T-helper 17 cell (primary cell): ENCODE data around the gene DAG1. TPM values are rescaled to one million over a fixed set of nuclear protein-coding genes. Genes with fewer than 3 reads are reported as not detected.
"Not testable (repeated sequence)": the region's sequence is repeated elsewhere in the genome, so short reads cannot be mapped to it uniquely, and the experiment has no call there.

ENCODE experiments used
- ATAC-seq: fragments of 150-1000 bp; cut with Tn5 transposase; 2 replicates; pipeline ENCODE4 v1.10.0; 2021; ENCODE audit warnings: mild to moderate bottlenecking, moderate library complexity
- DNase-seq, 3 donors: peaks; one replicate each; pipeline versions ENCODE4 v3.0.0 to v3.0.0-alpha.2; 2020 to 2021
- H3K9me3 ChIP-seq: one replicate; pipeline ENCODE4 v1.7.0; 2013; ENCODE audit warnings: low read length, mild to moderate bottlenecking; ENCODE audit not compliant: control insufficient read depth, poor library complexity, severe bottlenecking
- H3K27ac Mint-ChIP-seq: one replicate; pipeline ENCODE4 v1.8.0; 2022; ENCODE audit warnings: mild to moderate bottlenecking, moderate library complexity, mixed read lengths
- H3K27me3 Mint-ChIP-seq: one replicate; pipeline ENCODE4 v1.8.0; 2022; ENCODE audit warnings: mixed read lengths
- H3K36me3 Mint-ChIP-seq: one replicate; pipeline ENCODE4 v1.8.0; 2022; ENCODE audit warnings: low read depth, mixed read lengths
- H3K4me1 Mint-ChIP-seq: one replicate; pipeline ENCODE4 v1.8.0; 2022; ENCODE audit warnings: mild to moderate bottlenecking, mixed read lengths
- H3K4me3 Mint-ChIP-seq: one replicate; pipeline ENCODE4 v1.8.0; 2022; ENCODE audit warnings: mild to moderate bottlenecking, moderate library complexity, mixed read lengths
- total RNA-seq, 4 donors: library from RNA in 2 of 4; stranded (reverse) in 2 of 4; gene quantifications; one replicate each; pipeline ENCODE4 v1.2.3 and lab custom pipeline; 2022 to 2026

The DAG1 gene
- total RNA-seq, 2 donors from 2014 or later: 18.0 to 18.9 TPM

GRCh38 chr3:49489247-49489646, 19.2 kb downstream of the DAG1 start:
- no peak for DNase-seq
- H3K27ac Mint-ChIP-seq: peak overlapping the region; percentile 54

DNA sequence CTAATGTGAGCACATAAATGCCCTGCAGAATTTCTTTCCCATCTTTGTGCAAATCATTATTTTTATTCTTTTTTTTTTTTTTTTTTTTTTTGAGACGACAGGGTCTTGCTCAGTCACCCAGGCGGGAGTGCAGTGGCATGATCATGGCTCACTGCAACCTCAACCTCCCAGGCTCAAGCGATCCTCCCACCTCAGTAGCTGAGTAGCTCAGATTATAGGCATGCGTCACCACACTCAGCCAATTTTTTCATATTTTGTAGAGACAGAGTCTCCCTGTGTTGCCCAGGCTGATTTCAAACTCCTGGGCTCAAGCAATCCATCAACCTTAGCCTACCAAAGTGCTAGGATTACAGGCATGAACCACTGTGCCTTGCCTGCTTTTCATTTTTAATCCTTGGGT, 22.9 kb downstream of the DAG1 start:
- Mint-ChIP-seq H3K27me3 (no peaks in the 10 kb centered on the region), H3K27ac (no peak overlapping the region)

More at GRCh38 chr3:49489247-49489646, 19.2 kb downstream of the DAG1 start:
- H3K9me3 ChIP-seq: no peaks in the 10 kb centered on the region
- Mint-ChIP-seq H3K36me3 (no peaks in the 10 kb centered on the region), H3K4me3 (no peak overlapping the region), H3K27me3 (no peaks in the 10 kb centered on the region), H3K4me1 (peaks cover 6% of the 10 kb centered on the region)
- no peak for ATAC-seq

DNA sequence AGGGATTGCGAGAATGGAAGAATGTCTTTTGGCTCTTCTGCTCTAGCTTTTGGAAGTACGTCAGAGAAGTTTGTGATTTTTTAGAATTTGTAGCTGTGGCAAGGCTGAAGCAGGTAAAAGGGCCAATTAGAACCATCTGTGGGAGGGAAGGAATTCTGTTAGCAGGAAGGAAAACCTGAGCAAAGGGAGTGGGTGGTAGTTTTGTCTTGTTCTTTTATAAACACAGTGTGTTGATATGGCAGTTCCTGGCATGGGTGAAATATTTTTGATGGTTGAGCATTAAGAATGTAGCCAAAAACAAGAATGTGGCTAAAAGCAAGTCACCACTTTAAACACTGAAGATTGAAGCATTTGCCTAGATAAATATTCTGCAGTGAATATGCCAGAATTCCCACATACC, 23.8 kb downstream of the DAG1 start:
- ATAC-seq: no peak
- no peak overlapping the region for H3K27ac Mint-ChIP-seq
- H3K4me3 Mint-ChIP-seq: no peak overlapping the region

More for the DNA sequence above, 22.9 kb downstream of the DAG1 start:
- no peaks in the 10 kb centered on the region for H3K9me3 ChIP-seq
- DNase-seq (no peak), ATAC-seq (no peak)
- Mint-ChIP-seq H3K4me1 (peaks cover 3% of the 10 kb centered on the region), H3K36me3 (no peaks in the 10 kb centered on the region), H3K4me3 (no peak overlapping the region)

GRCh38 chr3:49495023-49495422, 25.0 kb downstream of the DAG1 start:
- DNase-seq: no peak
- H3K27me3 Mint-ChIP-seq: no peaks in the 10 kb centered on the region
- H3K4me1 Mint-ChIP-seq: peaks cover 5% of the 10 kb centered on the region
- H3K9me3 ChIP-seq: no peaks in the 10 kb centered on the region
- H3K36me3 Mint-ChIP-seq: no peaks in the 10 kb centered on the region
- H3K4me3 Mint-ChIP-seq: no peak overlapping the region
- no peak overlapping the region for H3K27ac Mint-ChIP-seq
- ATAC-seq: no peak

More for the DNA sequence above, 23.8 kb downstream of the DAG1 start:
- DNase-seq: no peak
- H3K9me3 ChIP-seq: no peaks in the 10 kb centered on the region
- Mint-ChIP-seq H3K4me1 (peaks cover 5% of the 10 kb centered on the region), H3K27me3 (no peaks in the 10 kb centered on the region), H3K36me3 (no peaks in the 10 kb centered on the region)

DNA sequence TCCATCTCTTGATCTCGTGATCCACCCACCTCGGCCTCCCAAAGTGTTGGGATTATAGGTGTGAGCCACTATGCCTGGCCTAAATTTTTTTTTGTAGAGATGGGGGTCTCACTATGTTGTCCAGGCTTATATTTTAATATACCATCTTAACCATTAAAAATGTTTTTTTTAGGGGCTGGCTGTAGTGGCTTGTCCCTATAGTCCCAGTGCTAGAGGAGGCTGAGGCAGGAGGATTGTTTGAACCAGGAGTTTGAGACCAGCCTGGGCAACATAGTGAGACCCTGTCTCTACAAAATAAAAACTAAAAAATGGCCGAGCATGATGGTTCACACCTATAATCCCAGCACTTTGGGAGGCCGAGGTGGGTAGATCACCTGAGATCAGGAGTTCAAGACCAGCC, 26.8 kb downstream of the DAG1 start:
- peaks cover 13% of the 10 kb centered on the region for H3K4me1 Mint-ChIP-seq
- H3K27me3 Mint-ChIP-seq, ATAC-seq, H3K4me3 Mint-ChIP-seq, DNase-seq, H3K9me3 ChIP-seq, H3K27ac Mint-ChIP-seq, H3K36me3 Mint-ChIP-seq: not testable (repeated sequence)

DNA sequence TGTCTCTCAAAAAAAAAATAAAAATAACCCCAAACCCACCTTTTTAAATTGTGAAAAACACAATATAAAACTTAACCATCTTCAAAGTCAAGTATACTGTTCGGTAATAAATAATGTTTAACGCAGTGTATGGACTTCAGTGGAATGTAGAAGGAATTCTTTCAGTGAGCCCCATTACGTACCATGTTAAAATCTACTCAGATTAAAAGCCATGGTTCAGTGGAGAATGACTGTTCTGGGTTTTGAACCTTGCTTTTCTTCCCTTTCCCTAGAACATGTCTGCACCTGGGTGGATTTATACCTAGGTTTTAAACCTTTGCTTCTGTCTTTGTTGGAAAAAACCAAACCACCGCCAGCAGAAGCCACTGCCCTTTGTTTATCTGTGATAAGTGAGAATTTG, 27.5 kb downstream of the DAG1 start:
- Mint-ChIP-seq H3K4me1 (peaks cover 13% of the 10 kb centered on the region), H3K27me3 (no peaks in the 10 kb centered on the region), H3K4me3 (no peak overlapping the region), H3K27ac (peak overlapping the region; percentile 54), H3K36me3 (peaks cover 2% of the 10 kb centered on the region)
- H3K9me3 ChIP-seq: no peaks in the 10 kb centered on the region
- DNase-seq (no peak), ATAC-seq (no peak)

GRCh38 chr3:49498239-49498638, 28.2 kb downstream of the DAG1 start:
- no peaks in the 10 kb centered on the region for H3K27me3 Mint-ChIP-seq
- ATAC-seq: no peak
- peak overlapping the region; percentile 54 for H3K27ac Mint-ChIP-seq

GRCh38 chr3:49498648-49499047, 28.6 kb downstream of the DAG1 start:
- Mint-ChIP-seq H3K4me1 (peaks cover 21% of the 10 kb centered on the region), H3K4me3 (no peak overlapping the region)
- no peak for ATAC-seq

More at GRCh38 chr3:49498239-49498638, 28.2 kb downstream of the DAG1 start:
- no peak overlapping the region for H3K4me3 Mint-ChIP-seq
- H3K4me1 Mint-ChIP-seq: peaks cover 18% of the 10 kb centered on the region
- H3K36me3 Mint-ChIP-seq: peaks cover 3% of the 10 kb centered on the region
- no peak for DNase-seq
- no peaks in the 10 kb centered on the region for H3K9me3 ChIP-seq

DNA sequence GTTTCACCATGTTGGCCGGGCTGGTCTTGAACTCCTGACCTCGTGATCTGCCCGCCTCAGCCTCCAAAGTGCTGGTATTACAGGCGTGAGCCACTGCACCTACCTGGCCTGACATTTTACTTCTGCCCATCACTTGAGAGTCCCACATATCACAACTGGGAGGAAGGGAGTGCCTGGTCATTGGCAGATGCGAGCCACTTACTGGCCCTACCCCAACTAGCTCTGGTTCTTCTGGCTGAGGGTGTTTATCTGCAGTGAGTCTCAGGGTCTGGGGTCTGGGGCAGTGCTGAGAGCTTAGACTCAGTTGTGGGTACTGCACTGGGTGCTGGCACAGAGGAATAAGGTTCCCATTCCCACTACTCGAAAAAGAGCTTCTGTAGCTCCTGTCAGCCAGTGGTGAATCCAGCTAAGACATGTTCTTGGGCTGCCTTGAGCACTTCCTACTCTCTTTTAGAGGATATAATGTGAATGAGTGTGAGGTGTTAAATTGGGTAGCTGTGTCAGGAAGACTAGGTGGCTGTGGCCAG, 30.2 kb downstream of the DAG1 start:
- no peak for DNase-seq
- no peaks in the 10 kb centered on the region for H3K27me3 Mint-ChIP-seq
- H3K27ac Mint-ChIP-seq: no peak overlapping the region

More at GRCh38 chr3:49498648-49499047, 28.6 kb downstream of the DAG1 start:
- no peak for DNase-seq
- H3K9me3 ChIP-seq: no peaks in the 10 kb centered on the region
- peaks cover 4% of the 10 kb centered on the region for H3K36me3 Mint-ChIP-seq
- H3K27ac Mint-ChIP-seq: no peak overlapping the region
- no peaks in the 10 kb centered on the region for H3K27me3 Mint-ChIP-seq

DNA sequence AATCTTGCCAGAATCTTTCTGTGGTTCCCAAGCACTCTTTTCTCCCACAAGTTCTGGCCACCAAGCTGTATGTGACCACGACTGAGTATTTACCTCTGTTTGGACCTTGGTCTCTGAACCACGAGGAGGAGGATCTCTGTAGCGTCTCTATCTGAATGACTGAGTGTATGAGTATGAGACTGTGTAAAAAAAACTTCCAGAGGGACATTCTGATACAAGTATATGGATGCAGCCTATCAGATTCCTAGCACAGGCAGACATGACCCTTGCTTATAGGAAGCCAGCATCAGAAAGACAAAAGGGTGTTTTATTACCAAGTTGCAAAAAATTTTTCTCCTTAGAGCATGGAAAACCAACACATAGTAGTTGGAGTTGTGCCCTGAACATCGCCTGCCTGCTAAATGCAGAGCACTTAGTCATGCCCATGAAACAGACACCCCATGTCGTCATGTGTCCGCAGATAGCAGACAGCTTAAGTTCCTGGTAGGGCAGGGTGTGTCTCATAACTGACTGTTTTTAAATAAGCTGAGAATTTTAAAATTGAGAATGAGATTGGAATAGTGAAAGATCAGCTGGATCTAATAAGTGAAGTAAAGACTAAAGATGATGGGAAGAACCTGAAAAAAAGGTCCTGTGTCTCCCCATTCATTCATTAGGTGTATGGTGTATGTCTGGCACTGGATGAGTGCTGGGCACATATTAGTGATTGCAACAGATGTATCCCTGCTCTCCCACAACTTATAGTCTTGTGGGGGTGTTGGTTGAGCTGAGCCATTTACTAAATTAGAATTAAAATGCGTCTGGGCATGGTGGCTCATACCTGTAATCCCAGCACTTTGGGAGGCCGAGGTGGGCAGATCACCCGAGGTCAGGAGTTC, 30.9 kb downstream of the DAG1 start:
- ATAC-seq (peak; percentile 46), DNase-seq (no peak)
- Mint-ChIP-seq H3K27ac (peak overlapping the region; percentile 75), H3K4me1 (peaks cover 19% of the 10 kb centered on the region), H3K4me3 (no peak overlapping the region), H3K27me3 (no peaks in the 10 kb centered on the region), H3K36me3 (peaks cover 4% of the 10 kb centered on the region)
- no peaks in the 10 kb centered on the region for H3K9me3 ChIP-seq

More for the DNA sequence above, 30.2 kb downstream of the DAG1 start:
- no peak overlapping the region for H3K4me3 Mint-ChIP-seq
- H3K9me3 ChIP-seq: no peaks in the 10 kb centered on the region
- no peak for ATAC-seq
- H3K36me3 Mint-ChIP-seq: peaks cover 4% of the 10 kb centered on the region
- H3K4me1 Mint-ChIP-seq: peaks cover 19% of the 10 kb centered on the region

- H3K9me3 ChIP-seq: no peaks in the 10 kb centered on the region
- Mint-ChIP-seq H3K27me3 (no peaks in the 10 kb centered on the region), H3K27ac (peak overlapping the region; percentile 75), H3K4me1 (peaks cover 19% of the 10 kb centered on the region), H3K36me3 (peaks cover 4% of the 10 kb centered on the region), H3K4me3 (no peak overlapping the region)
- DNase-seq (no peak), ATAC-seq (no peak)
Measured at GRCh38 chr3:49501842-49502241, 31.8 kb downstream of the DAG1 start.

GRCh38 chr3:49506906-49507305, 36.8 kb downstream of the DAG1 start:
- no peak for ATAC-seq
- peaks cover 4% of the 10 kb centered on the region for H3K36me3 Mint-ChIP-seq

GRCh38 chr3:49509028-49509561, 39.0 kb downstream of the DAG1 start:
- no peak overlapping the region for H3K27ac Mint-ChIP-seq
- peaks cover 9% of the 10 kb centered on the region for H3K4me1 Mint-ChIP-seq
- no peaks in the 10 kb centered on the region for H3K27me3 Mint-ChIP-seq
- H3K36me3 Mint-ChIP-seq: peaks cover 4% of the 10 kb centered on the region
- H3K9me3 ChIP-seq: no peaks in the 10 kb centered on the region
- DNase-seq (no peak), ATAC-seq (no peak)
- H3K4me3 Mint-ChIP-seq: no peak overlapping the region

More at GRCh38 chr3:49506906-49507305, 36.8 kb downstream of the DAG1 start:
- Mint-ChIP-seq H3K4me1 (peaks cover 15% of the 10 kb centered on the region), H3K4me3 (no peak overlapping the region), H3K27ac (no peak overlapping the region), H3K27me3 (no peaks in the 10 kb centered on the region)
- no peak for DNase-seq
- H3K9me3 ChIP-seq: no peaks in the 10 kb centered on the region
